Erythroblast (primary cell): ENCODE results near the gene RBM44.

Experiments
- GATA1 ChIP-seq: IDR thresholded peaks from 2 replicates; pipeline ENCODE4 v1.6.1; 2011; ENCODE audit warnings: low read depth, mild to moderate bottlenecking, control low read depth, low read length, moderate library complexity
- POLR2A ChIP-seq: IDR thresholded peaks from 2 replicates; pipeline ENCODE4 v1.6.1; 2011; ENCODE audit warnings: mild to moderate bottlenecking, low read length

DNA sequence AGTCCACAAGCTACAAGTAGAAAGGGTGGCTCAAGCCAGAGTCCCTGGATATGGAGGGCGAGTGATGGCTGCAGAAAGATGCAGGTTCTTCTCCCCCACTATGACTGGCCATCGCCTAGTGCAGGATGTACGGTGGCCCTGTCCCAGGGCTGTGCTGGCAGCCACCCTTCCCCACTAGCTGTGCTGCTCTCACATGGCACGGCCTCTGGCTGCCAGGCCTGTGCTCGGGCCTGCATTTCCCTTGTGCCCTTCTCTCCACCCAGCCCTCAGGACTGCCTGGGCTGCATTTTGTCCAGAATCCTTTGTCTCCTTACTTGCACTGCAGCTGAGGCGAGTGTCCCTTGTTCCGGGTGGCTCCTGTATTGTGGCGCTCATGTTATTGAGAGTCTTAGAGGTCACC, 59.2 kb downstream of the RBM44 start:
- TF ChIP-seq POLR2A (no peak), GATA1 (no peak)
